ENCODE measurements around the gene BLVRB. TPM values are rescaled to one million over a fixed set of nuclear protein-coding genes. Genes with fewer than 3 reads are reported as not detected.

The BLVRB gene
- total RNA-seq, 1 experiment from 2014 or later: 204 TPM

DNA sequence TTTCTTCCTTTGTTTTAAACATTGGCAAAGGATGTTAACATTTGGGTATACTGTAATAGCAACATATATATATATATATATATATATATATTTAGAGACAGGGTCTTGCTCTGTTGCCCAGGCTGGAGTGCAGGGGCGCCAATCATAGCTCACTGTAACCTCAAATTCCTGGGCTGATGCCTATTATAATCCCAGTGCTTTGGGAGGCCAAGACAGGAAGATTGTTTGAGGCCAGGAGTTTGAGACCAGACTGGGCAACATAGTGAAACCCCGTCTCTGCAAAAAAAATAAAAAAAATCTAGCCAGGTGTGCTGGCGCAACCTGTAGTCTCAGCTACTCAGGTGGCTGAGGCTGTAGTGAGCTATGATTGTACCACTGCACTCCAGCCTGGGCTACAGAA lies 5.4 kb downstream of the BLVRB start:
- H3K4me1 ChIP-seq (replicated peaks; ENCODE audit: insufficient read depth): peaks cover 22% of the 10 kb centered on the region
- no peaks in the 10 kb centered on the region for H3K27me3 ChIP-seq (ENCODE audit: insufficient read depth, low read depth)
- BruUV-seq (replicated peaks): no TSS peak
- no peaks in the 10 kb centered on the region for H3K36me3 ChIP-seq (ENCODE audit: low read depth)
- no peak overlapping the region for H2AFZ ChIP-seq
- no peaks in the 10 kb centered on the region for H3K9me2 ChIP-seq (ENCODE audit: insufficient read depth)
- no peak overlapping the region for H3K4me2 ChIP-seq
- H3K27ac ChIP-seq: no peak overlapping the region
- intact Hi-C loops (cut with micrococcal nuclease; ENCODE audit: unreplicated experiment): loop anchor here (5.0 kb wide), 1 partner anchor 62 kb away; no protein-coding TSS in a partner anchor
- ChIA-PET CTCF (no interaction called here), POLR2A (ENCODE audit: unreplicated experiment) (interaction anchor here (0.6 kb wide), 1 partner anchor 139 kb away, joined by 8 read pairs; no protein-coding TSS in a partner anchor)
- no peaks in the 10 kb centered on the region for H4K20me1 ChIP-seq (ENCODE audit: insufficient read depth)
- H3F3A ChIP-seq (ENCODE audit: insufficient read depth, low read depth): peaks cover 23% of the 10 kb centered on the region
- H3K79me2 ChIP-seq (ENCODE audit: low read depth): peaks cover 36% of the 10 kb centered on the region
- H3K9me3 ChIP-seq (ENCODE audit: insufficient read depth, low read depth): no peaks in the 10 kb centered on the region
- H3K4me3 ChIP-seq: no peak overlapping the region
- DNase-seq: no peak
- TF ChIP-seq EZH2 (IDR thresholded peaks at IDR 0.05; ENCODE audit: low read depth): no peak
- TF ChIP-seq, protein P1, sequence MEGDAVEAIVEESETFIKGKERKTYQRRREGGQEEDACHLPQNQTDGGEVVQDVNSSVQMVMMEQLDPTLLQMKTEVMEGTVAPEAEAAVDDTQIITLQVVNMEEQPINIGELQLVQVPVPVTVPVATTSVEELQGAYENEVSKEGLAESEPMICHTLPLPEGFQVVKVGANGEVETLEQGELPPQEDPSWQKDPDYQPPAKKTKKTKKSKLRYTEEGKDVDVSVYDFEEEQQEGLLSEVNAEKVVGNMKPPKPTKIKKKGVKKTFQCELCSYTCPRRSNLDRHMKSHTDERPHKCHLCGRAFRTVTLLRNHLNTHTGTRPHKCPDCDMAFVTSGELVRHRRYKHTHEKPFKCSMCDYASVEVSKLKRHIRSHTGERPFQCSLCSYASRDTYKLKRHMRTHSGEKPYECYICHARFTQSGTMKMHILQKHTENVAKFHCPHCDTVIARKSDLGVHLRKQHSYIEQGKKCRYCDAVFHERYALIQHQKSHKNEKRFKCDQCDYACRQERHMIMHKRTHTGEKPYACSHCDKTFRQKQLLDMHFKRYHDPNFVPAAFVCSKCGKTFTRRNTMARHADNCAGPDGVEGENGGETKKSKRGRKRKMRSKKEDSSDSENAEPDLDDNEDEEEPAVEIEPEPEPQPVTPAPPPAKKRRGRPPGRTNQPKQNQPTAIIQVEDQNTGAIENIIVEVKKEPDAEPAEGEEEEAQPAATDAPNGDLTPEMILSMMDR (conservative IDR thresholded peaks at IDR 0.05): no peak

DNA sequence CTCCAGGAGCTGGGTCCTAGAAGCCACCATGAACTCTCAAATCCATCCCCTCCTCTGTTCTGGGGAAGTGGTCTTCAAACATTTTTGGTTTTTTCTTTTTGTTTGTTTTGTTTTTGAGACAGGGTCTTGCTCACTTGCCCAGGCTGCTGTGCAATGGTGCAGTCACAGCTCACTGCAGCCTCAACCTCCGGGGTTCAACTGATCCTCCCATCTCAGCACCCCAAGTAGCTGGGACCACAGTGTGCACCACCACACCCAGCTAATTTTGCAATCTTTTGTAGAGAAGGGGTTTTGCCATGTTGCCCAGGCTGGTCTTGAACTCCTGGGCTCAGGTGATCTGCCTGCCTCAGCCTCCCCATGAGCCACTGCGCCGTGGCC lies 7.0 kb downstream of the BLVRB start:
- intact Hi-C loops (cut with micrococcal nuclease; ENCODE audit: unreplicated experiment): no loop called here
- DNase-seq: no peak
- Histone ChIP-seq H3K36me3 (ENCODE audit: low read depth) (no peaks in the 10 kb centered on the region), H3K4me2 (no peak overlapping the region), H3K4me3 (no peak overlapping the region), H3K9me2 (ENCODE audit: insufficient read depth) (no peaks in the 10 kb centered on the region), H2AFZ (no peak overlapping the region), H4K20me1 (ENCODE audit: insufficient read depth) (no peaks in the 10 kb centered on the region), H3K27me3 (ENCODE audit: insufficient read depth, low read depth) (no peaks in the 10 kb centered on the region), H3F3A (ENCODE audit: insufficient read depth, low read depth) (peaks cover 10% of the 10 kb centered on the region), H3K27ac (no peak overlapping the region), H3K79me2 (ENCODE audit: low read depth) (peaks cover 31% of the 10 kb centered on the region), H3K4me1 (replicated peaks; ENCODE audit: insufficient read depth) (peaks cover 10% of the 10 kb centered on the region), H3K9me3 (ENCODE audit: insufficient read depth, low read depth) (no peaks in the 10 kb centered on the region)
- ChIA-PET POLR2A (ENCODE audit: unreplicated experiment) (no interaction called here), CTCF (no interaction called here)
- BruUV-seq (replicated peaks): no TSS peak
- TF ChIP-seq, protein P1 (conservative IDR thresholded peaks at IDR 0.05): no peak
- no peak for TF ChIP-seq EZH2 (IDR thresholded peaks at IDR 0.05; ENCODE audit: low read depth)

DNA sequence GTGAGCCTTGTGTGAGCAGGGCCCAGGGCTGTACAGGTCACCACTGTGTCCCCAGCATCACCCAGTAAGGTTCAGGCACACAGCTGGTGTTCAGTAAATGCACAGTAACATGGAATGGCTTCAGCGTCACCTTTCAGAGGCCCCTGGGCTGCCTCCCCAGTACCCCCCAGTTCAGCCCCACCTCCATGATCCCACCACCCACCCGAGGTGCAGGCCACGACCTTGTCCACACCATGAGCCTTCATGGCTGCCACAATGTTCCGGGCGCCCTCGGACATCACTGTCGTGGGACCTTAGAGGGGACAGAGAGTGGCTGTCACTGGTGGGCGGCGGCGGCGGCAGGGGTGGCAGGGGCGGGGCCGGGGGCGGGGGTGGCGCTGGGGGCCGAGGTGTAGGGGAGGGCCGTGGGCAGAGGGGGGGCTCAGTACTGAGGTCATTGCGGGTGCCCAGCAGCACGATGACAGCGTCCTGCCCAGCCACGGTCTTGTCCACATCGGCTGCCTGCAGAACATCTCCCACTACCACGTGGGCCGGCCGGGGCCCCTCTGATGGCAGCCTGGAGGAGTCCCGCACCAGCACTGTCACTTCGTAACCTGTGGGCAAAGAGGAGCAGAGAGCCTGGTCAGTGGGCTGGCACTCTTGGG lies 7.5 kb downstream of the BLVRB start:
- TF ChIP-seq, protein P1 (conservative IDR thresholded peaks at IDR 0.05): no peak
- no peak for TF ChIP-seq EZH2 (IDR thresholded peaks at IDR 0.05; ENCODE audit: low read depth)
- ChIA-PET POLR2A (ENCODE audit: unreplicated experiment) (no interaction called here), CTCF (no interaction called here)
- Histone ChIP-seq H3K27ac (no peak overlapping the region), H3F3A (ENCODE audit: insufficient read depth, low read depth) (peaks cover 12% of the 10 kb centered on the region), H2AFZ (no peak overlapping the region), H3K4me2 (no peak overlapping the region), H3K4me1 (replicated peaks; ENCODE audit: insufficient read depth) (peaks cover 5% of the 10 kb centered on the region), H4K20me1 (ENCODE audit: insufficient read depth) (no peaks in the 10 kb centered on the region), H3K9me2 (ENCODE audit: insufficient read depth) (no peaks in the 10 kb centered on the region), H3K4me3 (no peak overlapping the region), H3K27me3 (ENCODE audit: insufficient read depth, low read depth) (no peaks in the 10 kb centered on the region), H3K36me3 (ENCODE audit: low read depth) (no peaks in the 10 kb centered on the region), H3K79me2 (ENCODE audit: low read depth) (peaks cover 30% of the 10 kb centered on the region), H3K9me3 (ENCODE audit: insufficient read depth, low read depth) (no peaks in the 10 kb centered on the region)
- DNase-seq: no peak
- intact Hi-C loops (cut with micrococcal nuclease; ENCODE audit: unreplicated experiment): no loop called here
- BruUV-seq (replicated peaks): no TSS peak

Measured in PC-9 (cell line).